Kidney tubule cell (primary cell): ENCODE data around the gene EDRF1.
A peak's percentile ranks its signal among the peaks of the same experiment; 100 is the strongest.

Source experiments
- DNase-seq: peaks from one replicate; pipeline ENCODE4 v3.0.0-alpha.2; 2018; ENCODE audit warnings: low spot score

EDRF1 gene

DNA sequence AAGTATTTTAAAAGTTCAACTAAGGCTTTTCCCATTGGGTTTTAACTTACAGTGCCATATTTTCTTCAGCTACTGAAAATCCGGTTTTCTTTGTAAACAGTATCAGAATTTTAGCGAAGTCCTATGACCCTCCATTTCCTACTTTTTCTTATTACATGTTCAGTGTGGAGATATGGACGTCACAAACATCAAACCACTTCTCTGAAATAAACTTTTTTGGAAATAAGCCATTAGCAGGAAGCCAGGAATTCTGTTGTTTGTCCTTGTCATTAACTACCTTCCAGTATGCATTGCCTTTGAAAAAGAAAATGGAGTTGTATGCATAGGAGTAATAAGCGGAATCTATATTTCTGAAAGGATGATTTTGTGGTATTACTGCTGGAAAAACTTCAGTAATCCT, 47.0 kb downstream of the EDRF1 start:
- DNase-seq, result no peak

DNA sequence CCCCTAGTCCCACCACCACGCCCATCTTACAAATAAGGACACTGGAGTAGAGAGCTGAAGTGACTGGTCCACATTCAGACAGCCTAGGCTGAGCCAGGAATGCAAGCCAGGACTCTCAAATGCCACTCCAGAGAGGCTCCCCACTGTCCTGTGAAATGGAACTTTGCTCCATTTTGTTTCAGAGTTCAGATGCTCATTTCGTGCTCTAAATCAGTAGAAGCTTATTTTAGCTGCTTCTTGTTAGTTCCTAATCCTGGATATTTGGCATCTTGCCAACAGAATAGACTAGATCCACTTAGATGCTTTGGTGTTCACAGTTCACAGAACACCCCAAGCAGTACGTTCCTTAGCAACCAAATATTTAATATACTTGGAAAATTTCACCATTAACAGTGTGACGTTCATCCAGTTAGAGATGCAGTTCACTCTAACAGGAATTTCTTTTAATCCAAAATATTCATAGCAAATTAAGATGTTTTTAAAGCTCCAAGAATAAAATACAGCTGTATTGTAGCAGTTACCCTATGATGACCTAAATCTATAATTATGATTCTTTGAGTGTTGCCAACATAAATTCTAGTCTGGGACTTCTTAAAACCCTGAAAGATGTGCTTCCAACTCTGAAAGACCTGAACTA, 48.8 kb downstream of the EDRF1 start:
- peak; percentile 32 for DNase-seq

DNA sequence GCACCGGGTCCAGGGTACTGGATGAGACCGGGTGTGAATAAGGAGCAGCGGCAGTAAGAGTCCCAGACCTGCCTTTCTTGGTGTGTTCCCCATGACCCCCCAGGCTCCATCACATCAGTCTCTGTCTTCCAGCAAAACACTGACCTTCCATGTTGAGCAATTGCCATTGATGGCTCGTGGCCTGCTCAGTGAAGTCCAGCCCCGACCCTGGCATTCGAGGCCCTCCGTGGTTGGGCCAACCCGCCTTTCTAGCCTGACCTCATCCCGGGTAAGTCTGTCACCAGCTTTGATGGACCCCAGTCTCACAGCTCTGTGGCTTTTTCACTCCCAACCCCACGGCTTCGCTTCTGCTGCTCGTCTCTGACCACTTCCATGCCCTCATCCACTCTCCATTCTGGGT, 49.7 kb downstream of the EDRF1 start:
- DNase-seq, result no peak

DNA sequence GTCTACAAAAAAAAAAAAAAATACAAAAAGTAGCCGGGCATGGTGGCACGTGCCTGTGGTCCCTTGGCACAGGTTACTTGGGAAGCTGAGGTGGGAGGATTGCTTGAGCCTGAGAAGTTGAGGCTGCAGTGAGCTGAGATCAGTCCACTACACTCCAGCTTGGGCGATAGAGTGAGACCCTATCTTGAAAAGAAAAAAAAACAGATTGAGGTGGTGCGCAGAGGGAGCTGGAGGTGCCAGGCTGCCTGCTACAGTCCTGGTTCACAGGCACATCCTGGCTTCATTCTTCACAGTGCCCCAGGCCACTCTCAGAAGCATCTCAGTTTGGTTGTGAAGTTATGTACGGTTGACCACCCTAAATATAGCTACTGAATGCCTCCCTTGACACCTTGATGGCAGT, 51.3 kb downstream of the EDRF1 start:
- no peak for DNase-seq

DNA sequence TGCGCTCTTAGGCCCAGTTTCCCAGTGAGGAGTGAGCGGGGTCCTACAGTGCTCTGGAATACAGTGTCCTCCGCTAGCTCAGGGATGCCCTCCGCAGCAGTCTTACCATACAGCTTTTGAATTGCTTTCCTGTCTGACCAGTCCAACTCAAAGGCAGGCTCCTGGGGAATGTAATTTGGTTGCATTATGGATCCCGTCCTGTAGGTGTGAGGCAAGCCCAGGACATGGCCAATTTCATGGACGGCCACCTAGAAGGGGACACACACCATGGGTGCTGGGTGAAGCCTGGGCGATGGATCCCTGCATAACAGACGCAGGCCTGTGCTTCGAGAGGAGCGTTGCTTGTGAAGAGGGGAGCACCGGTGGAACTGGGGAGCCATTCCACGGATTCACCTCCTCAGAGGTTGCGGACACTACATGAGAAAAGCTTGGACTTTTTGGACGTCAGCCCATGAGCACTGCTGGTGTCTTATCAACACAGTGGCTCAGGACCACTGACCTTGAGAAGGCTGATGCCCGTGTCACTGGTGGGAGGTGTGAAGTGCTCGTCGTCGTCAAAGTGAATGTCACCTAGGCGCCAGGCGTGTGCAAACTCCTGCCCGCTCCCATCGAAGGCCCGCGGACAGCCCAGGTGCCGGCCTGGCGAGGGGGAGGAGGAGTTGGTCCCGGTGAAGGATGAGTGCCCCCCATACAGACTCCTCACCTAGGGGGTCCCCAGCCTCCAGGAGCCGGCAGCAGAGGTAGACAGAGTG, 52.8 kb downstream of the EDRF1 start:
- no peak for DNase-seq

DNA sequence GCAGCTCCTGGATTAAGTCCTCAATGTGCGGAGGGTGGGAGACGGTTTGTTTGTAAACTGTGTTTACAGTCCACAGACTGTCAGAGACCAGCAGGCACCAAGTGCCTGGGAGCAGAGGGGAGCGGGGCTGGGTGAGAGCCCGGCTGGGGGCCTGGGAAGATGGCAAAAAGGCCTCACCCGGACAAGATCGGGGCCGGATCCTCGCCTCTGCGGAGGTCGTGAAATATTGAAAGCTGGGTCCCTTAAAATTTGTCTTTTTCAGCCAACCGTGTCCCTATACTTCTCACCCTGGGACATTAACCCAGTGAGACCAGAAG, 53.3 kb downstream of the EDRF1 start:
- no peak for DNase-seq

DNA sequence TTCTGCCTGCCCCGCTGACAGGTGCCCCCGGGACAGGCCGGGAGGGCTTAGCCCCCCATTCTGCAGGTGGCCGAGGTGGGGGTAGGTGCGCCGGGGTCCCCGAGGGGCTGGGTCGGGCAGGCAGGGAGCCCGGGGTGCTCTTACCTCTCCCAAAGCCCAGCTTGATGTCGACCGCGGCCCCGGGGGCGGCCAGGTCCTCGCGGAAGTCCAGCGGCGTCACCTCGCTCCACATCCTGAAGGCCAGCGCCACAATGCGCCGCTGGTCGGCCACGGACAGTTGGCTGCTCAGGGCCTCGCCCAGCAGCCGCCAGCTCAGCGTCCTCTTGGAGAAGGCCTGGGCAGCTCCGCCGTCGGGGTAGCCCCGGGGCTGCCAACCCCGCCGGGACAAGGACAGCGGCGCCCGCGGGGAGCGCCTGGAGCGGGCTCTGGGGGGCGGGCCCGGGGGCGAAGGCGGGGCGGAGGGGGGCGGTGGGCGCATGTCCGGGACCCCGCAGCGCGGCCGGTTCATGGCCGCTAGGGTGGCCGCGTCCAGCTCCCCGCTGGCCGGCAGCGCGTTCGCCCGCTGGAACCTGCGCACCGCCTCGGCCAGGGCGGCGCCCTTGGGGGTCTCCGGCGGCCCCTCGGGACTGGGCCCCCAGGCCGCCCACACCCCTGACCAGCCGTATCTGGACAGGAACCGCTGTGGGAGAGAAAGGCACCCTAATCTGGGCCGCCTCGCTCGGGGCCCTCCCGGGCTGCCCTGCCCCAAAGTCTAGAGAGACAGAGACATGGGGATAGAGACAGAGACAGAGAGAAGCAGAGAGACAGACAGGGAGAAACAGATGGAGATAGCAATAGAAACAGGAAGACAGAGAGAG, 54.4 kb downstream of the EDRF1 start:
- no peak for DNase-seq

DNA sequence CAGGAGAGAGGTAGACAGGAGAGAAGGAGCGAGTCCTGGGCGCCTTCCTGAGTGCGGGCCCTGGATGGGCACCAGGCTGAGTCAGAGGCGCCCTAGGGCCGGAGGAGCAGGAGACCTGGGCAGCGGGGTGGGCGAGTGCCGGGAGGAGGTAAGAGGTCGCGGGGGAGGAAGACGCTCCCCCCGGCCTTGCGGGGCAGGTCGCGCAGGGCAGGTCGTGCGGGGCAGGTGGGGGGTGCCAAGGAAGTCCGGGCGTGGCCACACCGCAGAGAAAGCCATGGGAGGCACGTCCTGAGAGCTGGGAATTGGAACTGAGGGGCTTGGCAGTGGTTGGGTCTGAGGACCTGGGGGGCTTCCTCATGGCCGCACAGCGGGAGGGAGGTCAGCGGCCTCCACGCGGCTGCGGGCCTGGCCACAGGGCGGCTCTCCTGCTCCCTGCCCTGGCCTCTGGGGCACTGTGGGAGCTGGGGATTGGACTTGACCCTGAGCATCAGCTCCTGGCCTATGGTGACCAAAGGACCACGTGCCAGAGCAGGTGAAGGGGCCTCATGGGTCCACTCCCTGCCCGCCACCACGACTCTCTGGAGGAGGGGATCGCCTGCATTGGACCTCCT, 55.2 kb downstream of the EDRF1 start:
- no peak for DNase-seq

DNA sequence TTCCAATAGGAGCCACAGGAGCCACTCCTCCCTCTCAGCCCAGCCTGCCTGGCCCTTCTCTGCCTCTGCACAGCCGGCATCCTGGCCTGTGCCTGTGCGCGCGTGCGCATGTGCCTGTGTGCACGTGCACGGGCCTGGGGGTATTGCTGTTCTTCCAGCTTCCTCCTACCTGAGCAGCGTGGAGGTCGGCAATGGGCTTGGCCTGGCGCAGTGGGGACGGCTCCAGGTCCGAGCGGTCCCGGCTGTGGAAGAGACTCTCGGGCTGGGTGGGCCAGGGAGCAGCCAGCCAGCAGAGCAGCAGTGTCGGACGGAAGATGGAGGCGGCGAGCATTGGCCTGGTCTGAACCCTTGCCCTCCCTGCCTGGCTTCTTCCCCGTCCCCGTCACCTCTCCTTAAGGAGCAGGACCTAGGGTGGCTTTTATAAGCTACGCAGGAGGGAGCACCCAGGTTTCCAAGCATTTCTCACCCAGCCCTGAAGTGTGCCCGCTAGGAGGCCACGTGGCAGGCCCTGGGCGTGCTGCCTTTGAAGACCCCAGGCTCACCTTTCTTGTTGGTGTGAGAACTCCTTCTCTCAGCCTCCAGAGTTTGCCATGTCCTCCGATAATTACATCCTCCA, 56.1 kb downstream of the EDRF1 start, which contains the start of gene MMP21:
Gene MMP21 (minus strand): TSS at position 331 of the 616 bp plus-strand sequence. CDS start 0 bp downstream, at position 331.
- DNase-seq, result no peak

DNA sequence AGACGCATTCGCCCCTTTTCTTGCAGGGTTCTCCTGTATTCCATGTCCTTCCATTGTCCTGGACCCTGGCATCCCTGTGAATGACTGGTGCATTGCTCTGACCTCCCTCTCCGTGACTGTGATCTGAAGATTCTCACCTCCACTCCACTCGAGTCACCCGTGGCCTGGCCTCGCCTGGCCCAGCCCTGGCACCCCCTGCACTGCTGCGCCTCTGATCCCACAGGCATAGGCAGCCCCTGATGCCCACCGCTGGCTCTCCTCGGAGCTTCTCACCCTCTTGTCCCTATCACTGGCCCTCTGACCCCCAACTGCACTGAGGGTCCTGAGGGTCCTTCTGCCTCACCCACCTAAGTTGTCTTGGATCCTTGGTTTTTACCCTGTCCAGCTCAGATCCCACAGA, 58.3 kb downstream of the EDRF1 start:
- no peak for DNase-seq

DNA sequence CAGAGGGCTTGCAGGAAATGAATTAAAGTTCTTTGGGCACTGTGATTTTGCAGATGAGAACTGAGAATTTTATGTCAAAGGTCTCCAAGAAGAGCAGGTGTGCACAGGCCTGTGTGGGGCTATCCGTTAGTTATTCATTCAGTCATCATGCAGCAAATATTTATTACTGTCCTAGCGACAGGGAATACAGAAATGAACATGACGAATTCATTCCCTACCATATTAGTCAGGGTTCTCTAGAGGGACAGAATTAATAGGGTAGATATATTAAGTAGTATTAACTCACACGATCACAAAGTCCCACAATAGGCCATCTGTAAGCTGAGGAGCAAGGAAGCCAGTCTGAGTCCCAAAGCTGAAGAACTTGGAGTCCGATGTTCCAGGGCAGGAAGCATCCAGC, 59.0 kb downstream of the EDRF1 start:
- no peak for DNase-seq

DNA sequence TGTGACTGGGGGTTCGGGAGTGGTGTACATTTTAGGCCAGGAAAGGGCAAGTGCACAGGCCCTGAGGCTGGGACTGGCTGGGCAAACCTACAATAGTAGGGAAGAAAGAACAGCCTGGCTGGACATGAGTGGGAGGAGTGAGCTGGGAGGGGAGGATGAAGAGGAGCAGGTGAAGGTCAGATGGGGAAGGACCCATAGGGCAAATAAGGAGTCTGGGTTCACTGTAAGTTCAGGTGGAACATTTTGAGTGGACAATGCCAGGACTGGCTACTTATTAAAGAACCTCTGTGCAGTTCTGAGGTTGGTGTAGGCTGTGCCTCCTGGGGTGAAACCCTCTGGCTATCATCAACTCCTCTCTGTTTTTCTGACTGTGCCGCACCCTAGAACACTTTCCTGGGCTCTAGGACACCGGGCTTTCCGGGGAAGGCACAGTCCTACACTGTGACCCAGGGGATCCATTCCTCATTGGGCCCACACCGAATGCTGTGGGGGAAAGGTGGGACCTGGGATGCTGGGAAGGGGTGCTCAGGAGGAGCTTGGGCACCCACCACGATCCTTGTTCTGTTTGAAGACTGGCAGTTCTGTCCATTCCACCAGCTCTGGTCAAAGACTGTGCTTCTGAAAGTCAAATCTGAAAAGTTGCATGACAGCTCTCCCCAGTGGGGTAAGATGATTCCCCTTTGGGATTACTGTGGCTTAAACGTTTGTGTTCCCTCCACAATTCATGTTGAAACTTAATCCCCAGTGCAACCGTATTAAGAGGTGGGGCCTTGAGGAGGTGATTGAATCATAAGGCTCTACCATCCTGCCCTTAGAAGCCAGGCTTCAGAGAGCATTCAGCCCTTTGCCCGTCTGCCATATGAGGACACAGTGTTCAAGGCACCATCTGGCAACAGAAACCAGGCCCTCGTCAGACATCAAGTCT, 60.2 kb downstream of the EDRF1 start:
- no peak for DNase-seq

DNA sequence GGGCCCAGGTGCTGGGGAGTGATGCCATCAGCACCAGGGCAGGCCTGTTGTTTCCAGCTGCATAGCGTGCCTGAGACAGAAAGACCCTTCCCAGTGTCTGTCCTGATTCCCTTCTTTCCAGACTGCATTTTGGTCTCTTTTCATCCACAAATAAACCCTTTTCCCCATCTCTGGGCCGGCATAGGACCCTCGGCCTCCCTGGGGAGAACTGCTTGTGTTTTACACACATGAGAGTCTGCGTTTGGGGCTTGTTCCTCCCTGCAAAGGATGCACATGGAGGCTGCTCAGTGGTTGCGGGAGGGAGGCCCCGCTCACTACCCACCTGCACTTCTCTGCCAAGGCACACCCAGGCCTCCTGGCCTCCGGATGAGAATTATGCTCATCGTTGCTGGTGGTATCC, 61.9 kb downstream of the EDRF1 start:
- no peak for DNase-seq

DNA sequence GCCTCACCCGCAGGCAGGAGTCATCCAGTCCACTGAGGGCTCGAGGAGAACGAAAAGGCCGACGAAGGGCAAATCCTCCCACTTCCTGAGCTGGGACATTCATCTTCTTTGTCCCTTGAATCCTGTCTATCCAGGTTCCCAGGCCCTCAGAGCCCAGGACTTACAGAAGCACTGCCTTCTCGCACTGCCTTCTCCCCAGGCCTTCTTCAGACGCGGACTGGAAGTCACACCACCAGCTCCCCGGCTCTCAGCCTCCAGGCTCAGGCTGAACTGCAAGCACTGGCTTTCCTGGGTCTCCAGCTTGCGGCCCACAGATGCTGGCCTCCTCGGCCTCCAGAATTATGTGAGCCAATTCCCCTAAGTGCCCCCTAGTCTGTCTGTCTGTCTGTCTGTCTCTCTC, 62.5 kb downstream of the EDRF1 start:
- no peak for DNase-seq

DNA sequence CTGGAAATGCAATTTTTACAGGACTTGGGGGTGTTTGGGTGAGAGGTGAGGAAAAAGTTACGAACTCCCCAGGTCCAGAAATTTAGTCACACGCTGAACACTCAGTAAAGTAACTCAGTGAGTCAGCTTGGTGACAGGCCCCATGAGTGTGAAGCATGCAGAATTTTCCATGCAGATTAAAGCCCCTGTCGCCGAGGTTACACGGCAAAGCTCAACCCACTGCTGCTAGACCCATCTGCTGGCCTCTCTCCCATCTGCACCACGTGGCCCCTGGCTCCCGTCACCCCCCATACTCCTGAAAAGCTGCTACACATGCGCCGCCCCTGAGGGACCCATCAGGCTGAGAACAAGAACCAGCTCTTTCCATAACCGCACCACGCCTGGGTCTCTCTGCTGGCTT, 63.1 kb downstream of the EDRF1 start:
- peak; percentile 10 for DNase-seq

DNA sequence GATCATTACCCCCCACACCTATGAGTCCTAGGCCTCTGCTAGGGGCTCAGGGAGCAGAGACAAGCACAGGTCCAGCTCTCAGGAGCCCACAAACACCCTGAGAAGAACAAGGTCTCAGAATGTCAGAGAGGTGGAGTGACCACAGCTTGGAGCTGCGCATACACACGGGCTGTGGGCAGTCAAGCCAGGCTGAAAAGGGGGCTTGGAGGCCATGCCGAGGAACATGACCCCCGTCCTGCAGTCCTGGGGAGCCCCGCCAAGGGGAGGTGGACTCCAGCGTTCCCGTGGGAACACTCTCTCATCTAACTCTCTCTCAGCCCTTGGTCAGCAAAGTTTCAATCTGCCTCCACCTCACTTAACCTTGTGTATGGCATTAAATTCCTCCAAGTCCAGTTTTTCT, 63.9 kb downstream of the EDRF1 start:
- DNase-seq, result no peak

DNA sequence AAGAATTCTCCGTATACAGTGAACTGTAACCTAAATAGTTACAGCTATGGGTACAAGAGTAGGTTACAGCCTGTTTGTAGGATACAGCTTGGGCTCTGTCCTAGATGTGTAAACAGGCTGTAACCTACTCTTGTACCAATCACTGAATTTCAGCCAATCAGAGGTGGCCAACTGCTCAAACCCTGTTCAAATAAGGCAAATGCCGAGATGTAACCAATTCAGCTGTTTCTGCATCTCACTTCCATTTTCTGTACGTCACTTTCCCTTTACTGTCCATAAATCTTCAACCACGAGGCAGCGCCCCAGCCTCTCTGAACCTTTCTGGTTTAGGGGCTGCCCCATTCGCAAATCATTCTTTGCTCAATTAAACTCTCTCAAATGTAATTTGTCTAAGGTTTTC, 64.4 kb downstream of the EDRF1 start:
- no peak for DNase-seq

DNA sequence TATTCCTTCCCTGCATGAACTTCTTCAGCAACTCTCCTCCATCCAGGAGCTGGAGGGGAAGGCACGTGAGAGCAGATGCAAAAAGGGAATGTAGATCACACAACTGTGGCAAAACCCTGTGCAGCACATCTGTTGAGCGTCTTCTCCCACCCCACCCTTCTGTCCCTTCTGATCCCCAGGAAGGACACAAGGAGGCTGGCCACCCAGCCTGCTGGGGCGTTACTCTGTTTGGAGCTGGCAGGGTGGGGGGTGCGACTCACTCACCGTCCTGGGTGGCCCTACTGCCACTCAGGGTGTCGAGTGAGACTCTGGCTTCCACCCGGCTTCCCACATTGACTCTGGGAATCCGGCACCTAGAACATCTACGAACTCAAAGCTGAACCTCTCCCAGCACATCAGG, 66.3 kb downstream of the EDRF1 start:
- no peak for DNase-seq

DNA sequence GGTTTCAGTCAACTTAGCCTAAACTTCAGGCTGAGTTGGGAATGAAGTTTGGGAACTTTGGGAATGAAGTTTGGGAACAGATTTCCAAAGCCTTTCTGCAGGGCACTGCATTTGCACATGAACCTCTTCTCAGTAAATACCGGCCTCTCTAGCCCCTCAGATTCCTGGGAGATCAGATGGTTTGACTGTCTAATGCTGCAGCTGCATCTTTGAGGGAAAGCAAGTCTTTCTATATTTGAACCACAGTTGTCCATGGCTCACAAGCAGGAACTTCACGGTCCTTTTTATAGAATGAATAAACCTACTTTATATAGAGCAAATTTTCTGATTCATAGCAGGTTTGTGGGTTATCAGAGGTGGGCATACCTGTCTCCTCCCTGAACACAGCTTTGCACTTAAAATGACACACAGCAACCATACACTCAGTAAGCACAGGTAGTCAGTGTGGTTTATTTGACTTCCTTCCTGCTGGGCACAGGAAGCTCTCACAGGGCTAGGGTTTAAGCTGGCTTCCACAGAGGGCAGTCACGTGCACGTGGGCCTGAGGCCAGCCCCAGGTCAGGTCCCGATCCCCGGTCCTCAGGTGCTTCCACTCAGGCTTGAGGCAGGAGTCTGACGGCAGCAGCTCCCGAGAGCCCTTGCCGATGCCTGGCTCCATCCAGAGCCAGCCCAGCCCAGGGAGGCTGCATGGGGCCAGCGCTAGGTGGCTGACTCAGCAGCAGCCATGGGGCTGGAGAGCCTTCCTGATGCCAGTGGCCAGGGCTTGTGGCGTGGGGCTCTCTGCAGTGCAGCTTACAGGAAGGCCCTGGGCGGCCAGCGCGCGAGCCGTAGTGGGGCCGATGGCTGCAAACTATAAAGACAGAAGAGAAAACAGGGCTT, 68.9 kb downstream of the EDRF1 start:
- peak; percentile 32 for DNase-seq
